Neural cell (in vitro differentiated cells): Measurements from ENCODE around the gene SMAD9. TPM values are rescaled to one million over a fixed set of nuclear protein-coding genes. Genes with fewer than 3 reads are reported as not detected.

Experiments
- H2AFZ ChIP-seq: fragments of 200-600, 300-800 bp; sonication (generic), shearing (Covaris generic); 2 replicates; pipeline ENCODE4 v1.6.0; 2014; ENCODE audit warnings: low read depth, mild to moderate bottlenecking, antibody characterized with exemption, low read length, moderate library complexity
- H3F3A ChIP-seq: fragments of 200-600 bp; shearing (Covaris generic); 2 replicates; pipeline ENCODE4 v1.6.1; 2016; ENCODE audit warnings: mild to moderate bottlenecking, moderate library complexity, mixed read lengths, antibody characterized with exemption, low read length; ENCODE audit not compliant: insufficient read depth, poor library complexity, severe bottlenecking
- H3K27ac ChIP-seq: fragments of 200-600, 300-800 bp; sonication (generic), shearing (Covaris generic); 2 replicates; pipeline ENCODE4 v1.5.1; 2014; ENCODE audit warnings: mild to moderate bottlenecking, low read length, moderate library complexity
- H3K27me3 ChIP-seq: fragments of 300-800, 200-600 bp; sonication (generic), shearing (Covaris generic); 2 replicates; pipeline ENCODE4 v1.6.0; 2014; ENCODE audit warnings: mild to moderate bottlenecking, low read depth, low read length, moderate library complexity; ENCODE audit not compliant: insufficient read depth
- H3K36me3 ChIP-seq: fragments of 300-800, 200-600 bp; sonication (generic), shearing (Covaris generic); 2 replicates; pipeline ENCODE4 v1.5.1; 2014; ENCODE audit warnings: mild to moderate bottlenecking, antibody characterized with exemption, low read length, moderate library complexity; ENCODE audit not compliant: insufficient read depth
- H3K4me2 ChIP-seq: fragments of 300-800, 200-600 bp; sonication (generic), shearing (Covaris generic); 2 replicates; pipeline ENCODE4 v1.6.0; 2014; ENCODE audit warnings: mild to moderate bottlenecking, low read length
- H3K4me3 ChIP-seq: fragments of 300-800, 200-600 bp; sonication (generic), shearing (Covaris generic); 2 replicates; pipeline ENCODE4 v1.5.1; 2014; ENCODE audit warnings: mild to moderate bottlenecking, low read length, moderate library complexity
- H3K79me2 ChIP-seq: fragments of 200-600 bp; shearing (Covaris generic); replicated peaks from 2 replicates; pipeline ENCODE4 v1.6.0; 2014; ENCODE audit warnings: mild to moderate bottlenecking, low read length, moderate library complexity; ENCODE audit not compliant: insufficient read depth
- H3K9ac ChIP-seq: fragments of 300-800, 200-600 bp; sonication (generic), shearing (Covaris generic); 2 replicates; pipeline ENCODE4 v1.6.1; 2016; ENCODE audit warnings: mild to moderate bottlenecking, low read length, mixed read lengths
- H3K9me2 ChIP-seq: fragments of 200-600 bp; shearing (Covaris generic); 2 replicates; pipeline ENCODE4 v1.6.1; 2016; ENCODE audit warnings: mild to moderate bottlenecking, low read length, mixed read lengths; ENCODE audit not compliant: insufficient read depth
- H3K9me3 ChIP-seq: fragments of 200-600, 300-800 bp; sonication (generic), shearing (Covaris generic); 2 replicates; pipeline ENCODE4 v1.6.1; 2016; ENCODE audit warnings: mild to moderate bottlenecking, mixed run types, low read length, moderate library complexity, mixed read lengths
- H4K20me1 ChIP-seq: fragments of 200-600 bp; shearing (Covaris generic); 2 replicates; pipeline ENCODE4 v1.6.1; 2016; ENCODE audit warnings: mild to moderate bottlenecking, mixed run types; ENCODE audit not compliant: insufficient read depth
- EP300 ChIP-seq: fragments of 450-650 bp; conservative IDR thresholded peaks from 2 replicates; pipeline ENCODE4 v1.6.1; 2014; ENCODE audit warnings: antibody characterized with exemption, mild to moderate bottlenecking, moderate library complexity; ENCODE audit not compliant: poor library complexity, severe bottlenecking
- EZH2 ChIP-seq: fragments of 200-600, 300-800 bp; shearing (Covaris generic), sonication (generic); IDR thresholded peaks from 2 replicates; pipeline ENCODE4 v1.6.1; 2014; ENCODE audit warnings: antibody characterized with exemption, low read length, borderline replicate concordance, mild to moderate bottlenecking; ENCODE audit not compliant: insufficient read depth, poor library complexity, severe bottlenecking
- MXI1 ChIP-seq: fragments of 450-650 bp; conservative IDR thresholded peaks from 2 replicates; pipeline ENCODE4 v1.6.1; 2014; ENCODE audit warnings: antibody characterized with exemption, mild to moderate bottlenecking; ENCODE audit not compliant: poor library complexity, severe bottlenecking
- POLR2AphosphoS5 ChIP-seq: IDR thresholded peaks from 2 replicates; pipeline ENCODE4 v1.6.1; 2012
- RAD21 ChIP-seq: fragments of 450-650 bp; conservative IDR thresholded peaks from 2 replicates; pipeline ENCODE4 v1.6.1; 2014; ENCODE audit warnings: antibody characterized with exemption, mild to moderate bottlenecking, moderate library complexity
- SMC3 ChIP-seq: fragments of 450-650 bp; conservative IDR thresholded peaks from 2 replicates; pipeline ENCODE4 v1.6.1; 2014; ENCODE audit warnings: antibody characterized with exemption, mild to moderate bottlenecking, moderate library complexity; ENCODE audit not compliant: poor library complexity
- TAF1 ChIP-seq: IDR thresholded peaks from 2 replicates; pipeline ENCODE4 v1.6.1; 2012; ENCODE audit warnings: low read depth
- polyA plus RNA-seq: library from polyadenylated mRNA; depleted of rRNA; stranded (reverse); fragments of >200 nt; gene quantifications from 2 replicates; pipeline ENCODE4 v1.2.3, GENCODE V29; 2014
- TF ChIP-seq, protein P1 (sequence below): IDR thresholded peaks from 2 replicates; pipeline ENCODE4 v1.6.1; 2012; ENCODE audit warnings: borderline replicate concordance
- TF ChIP-seq, protein P2 (sequence below): fragments of 450-650 bp; IDR thresholded peaks from 2 replicates; pipeline ENCODE4 v1.5.1; 2014; ENCODE audit warnings: antibody characterized with exemption, mild to moderate bottlenecking, moderate library complexity; ENCODE audit not compliant: poor library complexity, severe bottlenecking

SMAD9 gene
- polyA plus RNA-seq, 1 donor from 2014 or later, result 2.5 TPM

DNA sequence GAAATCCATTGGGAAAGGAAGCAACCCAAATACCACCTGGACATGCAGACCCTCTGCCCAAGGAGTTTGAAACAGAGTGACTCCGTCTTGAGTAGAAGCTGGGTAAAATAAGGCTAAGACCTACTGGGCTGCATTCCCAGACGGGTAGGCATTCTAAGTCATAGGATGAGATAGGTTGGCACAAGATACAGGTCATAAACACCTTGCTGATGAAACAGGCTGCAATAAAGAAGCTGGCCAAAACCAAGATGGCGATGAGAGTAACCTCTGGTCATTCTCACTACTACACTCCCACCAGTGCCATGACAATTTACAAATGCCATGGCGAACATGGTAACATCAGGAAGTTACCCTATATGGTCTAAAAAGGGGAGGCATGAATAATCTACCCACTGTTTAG is 60.8 kb downstream of the SMAD9 start (continued):
- no peak for TF ChIP-seq POLR2AphosphoS5
- TF ChIP-seq RAD21, result no peak
- no peak for TF ChIP-seq EP300
- TF ChIP-seq SMC3, result no peak

DNA sequence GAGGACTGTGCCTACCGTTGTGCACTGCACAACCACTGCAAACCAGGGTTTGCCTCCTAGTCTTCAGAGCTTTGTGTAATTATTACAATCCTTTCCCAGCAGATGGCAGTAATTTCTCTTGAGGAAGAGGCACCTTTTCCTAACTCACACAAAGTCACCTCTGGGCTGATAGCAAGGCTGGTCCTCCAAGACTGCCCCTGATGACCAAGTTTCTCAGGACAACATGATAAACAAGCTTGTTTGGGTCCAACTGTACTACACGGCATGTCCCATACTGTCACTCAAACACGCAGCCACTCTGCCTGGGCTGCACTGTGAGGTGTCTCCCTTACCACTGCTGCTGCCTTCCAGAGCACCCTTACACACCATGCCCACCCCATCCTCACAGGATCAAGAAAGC is 61.7 kb downstream of the SMAD9 start:
- no peak overlapping the region for H3K9ac ChIP-seq
- H3K9me3 ChIP-seq, result no peaks in the 10 kb centered on the region
- no peaks in the 10 kb centered on the region for H3K9me2 ChIP-seq
- H3K79me2 ChIP-seq, result no peaks in the 10 kb centered on the region
- H3K27me3 ChIP-seq, result no peaks in the 10 kb centered on the region
- no peak overlapping the region for H3K27ac ChIP-seq
- H4K20me1 ChIP-seq, result no peaks in the 10 kb centered on the region
- H3F3A ChIP-seq, result no peaks in the 10 kb centered on the region
- no peak overlapping the region for H3K4me3 ChIP-seq
- no peak overlapping the region for H3K4me2 ChIP-seq
- TF ChIP-seq POLR2AphosphoS5 (no peak), SMC3 (peak; percentile 75), RAD21 (peak; percentile 62)
- TF ChIP-seq, protein P1, sequence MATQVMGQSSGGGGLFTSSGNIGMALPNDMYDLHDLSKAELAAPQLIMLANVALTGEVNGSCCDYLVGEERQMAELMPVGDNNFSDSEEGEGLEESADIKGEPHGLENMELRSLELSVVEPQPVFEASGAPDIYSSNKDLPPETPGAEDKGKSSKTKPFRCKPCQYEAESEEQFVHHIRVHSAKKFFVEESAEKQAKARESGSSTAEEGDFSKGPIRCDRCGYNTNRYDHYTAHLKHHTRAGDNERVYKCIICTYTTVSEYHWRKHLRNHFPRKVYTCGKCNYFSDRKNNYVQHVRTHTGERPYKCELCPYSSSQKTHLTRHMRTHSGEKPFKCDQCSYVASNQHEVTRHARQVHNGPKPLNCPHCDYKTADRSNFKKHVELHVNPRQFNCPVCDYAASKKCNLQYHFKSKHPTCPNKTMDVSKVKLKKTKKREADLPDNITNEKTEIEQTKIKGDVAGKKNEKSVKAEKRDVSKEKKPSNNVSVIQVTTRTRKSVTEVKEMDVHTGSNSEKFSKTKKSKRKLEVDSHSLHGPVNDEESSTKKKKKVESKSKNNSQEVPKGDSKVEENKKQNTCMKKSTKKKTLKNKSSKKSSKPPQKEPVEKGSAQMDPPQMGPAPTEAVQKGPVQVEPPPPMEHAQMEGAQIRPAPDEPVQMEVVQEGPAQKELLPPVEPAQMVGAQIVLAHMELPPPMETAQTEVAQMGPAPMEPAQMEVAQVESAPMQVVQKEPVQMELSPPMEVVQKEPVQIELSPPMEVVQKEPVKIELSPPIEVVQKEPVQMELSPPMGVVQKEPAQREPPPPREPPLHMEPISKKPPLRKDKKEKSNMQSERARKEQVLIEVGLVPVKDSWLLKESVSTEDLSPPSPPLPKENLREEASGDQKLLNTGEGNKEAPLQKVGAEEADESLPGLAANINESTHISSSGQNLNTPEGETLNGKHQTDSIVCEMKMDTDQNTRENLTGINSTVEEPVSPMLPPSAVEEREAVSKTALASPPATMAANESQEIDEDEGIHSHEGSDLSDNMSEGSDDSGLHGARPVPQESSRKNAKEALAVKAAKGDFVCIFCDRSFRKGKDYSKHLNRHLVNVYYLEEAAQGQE, result no peak
- TF ChIP-seq, protein P2, sequence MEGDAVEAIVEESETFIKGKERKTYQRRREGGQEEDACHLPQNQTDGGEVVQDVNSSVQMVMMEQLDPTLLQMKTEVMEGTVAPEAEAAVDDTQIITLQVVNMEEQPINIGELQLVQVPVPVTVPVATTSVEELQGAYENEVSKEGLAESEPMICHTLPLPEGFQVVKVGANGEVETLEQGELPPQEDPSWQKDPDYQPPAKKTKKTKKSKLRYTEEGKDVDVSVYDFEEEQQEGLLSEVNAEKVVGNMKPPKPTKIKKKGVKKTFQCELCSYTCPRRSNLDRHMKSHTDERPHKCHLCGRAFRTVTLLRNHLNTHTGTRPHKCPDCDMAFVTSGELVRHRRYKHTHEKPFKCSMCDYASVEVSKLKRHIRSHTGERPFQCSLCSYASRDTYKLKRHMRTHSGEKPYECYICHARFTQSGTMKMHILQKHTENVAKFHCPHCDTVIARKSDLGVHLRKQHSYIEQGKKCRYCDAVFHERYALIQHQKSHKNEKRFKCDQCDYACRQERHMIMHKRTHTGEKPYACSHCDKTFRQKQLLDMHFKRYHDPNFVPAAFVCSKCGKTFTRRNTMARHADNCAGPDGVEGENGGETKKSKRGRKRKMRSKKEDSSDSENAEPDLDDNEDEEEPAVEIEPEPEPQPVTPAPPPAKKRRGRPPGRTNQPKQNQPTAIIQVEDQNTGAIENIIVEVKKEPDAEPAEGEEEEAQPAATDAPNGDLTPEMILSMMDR, result peak; percentile 64
- no peak overlapping the region for H2AFZ ChIP-seq
- H3K36me3 ChIP-seq, result no peaks in the 10 kb centered on the region

DNA sequence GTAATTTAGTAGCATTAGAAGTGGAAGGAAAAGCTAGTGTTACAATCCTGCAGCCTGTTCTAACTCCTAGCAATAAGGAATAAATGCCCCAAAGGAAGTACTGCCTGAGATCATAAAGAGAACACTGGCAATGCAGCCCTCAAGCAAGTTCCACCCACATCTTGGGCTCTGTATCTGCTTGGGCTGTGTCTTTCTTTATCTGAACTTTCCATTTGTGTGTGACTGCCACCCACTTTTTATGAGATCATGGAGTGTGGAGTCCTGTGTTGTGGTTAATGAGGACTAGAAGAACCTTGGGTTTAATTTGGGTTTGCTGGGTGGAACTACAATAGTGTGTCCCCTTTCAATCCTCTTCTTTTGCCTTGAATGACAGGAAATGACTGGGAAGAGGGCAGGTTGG is 62.8 kb downstream of the SMAD9 start:
- no peak for TF ChIP-seq MXI1
- Histone ChIP-seq H3K27ac (no peak overlapping the region), H2AFZ (no peak overlapping the region), H3K4me2 (no peak overlapping the region), H3F3A (no peaks in the 10 kb centered on the region), H3K9me3 (no peaks in the 10 kb centered on the region), H3K4me3 (no peak overlapping the region), H4K20me1 (no peaks in the 10 kb centered on the region), H3K27me3 (no peaks in the 10 kb centered on the region), H3K9me2 (no peaks in the 10 kb centered on the region), H3K79me2 (no peaks in the 10 kb centered on the region), H3K9ac (no peak overlapping the region), H3K36me3 (no peaks in the 10 kb centered on the region)

DNA sequence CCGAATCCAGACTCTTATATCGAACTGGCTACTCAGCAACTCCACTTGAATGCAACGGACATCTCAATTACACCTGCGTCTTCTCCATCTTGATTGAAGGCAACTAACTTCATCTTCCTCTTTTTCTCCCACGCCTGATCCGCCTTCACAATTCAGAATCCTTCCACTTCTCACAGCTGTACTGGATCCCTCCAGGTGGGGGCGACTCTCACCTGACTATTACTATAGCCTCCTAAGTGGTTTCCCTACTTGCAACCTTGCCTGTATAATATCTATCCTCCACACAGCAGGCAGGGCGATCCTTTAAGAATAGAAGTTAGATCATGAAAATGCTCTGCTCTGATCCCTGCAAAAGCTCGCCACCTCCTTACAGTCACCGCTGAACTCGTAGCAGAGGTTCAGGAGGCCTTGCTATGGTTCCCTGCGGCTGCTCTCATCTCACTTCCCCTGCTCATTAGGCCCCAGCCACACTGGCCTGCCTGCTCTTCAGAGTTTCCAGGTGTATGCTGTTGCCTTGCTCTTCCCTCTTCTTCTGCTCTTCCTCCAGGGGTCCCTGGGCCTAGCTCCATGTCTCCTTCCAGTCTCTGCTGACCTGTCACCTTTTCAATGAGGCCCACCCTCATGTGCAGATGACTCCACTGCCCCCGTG is 69.1 kb downstream of the SMAD9 start:
- no peaks in the 10 kb centered on the region for H3K9me2 ChIP-seq
- H3K27me3 ChIP-seq, result no peaks in the 10 kb centered on the region
- H3K4me2 ChIP-seq, result no peak overlapping the region
- H3F3A ChIP-seq, result no peaks in the 10 kb centered on the region
- no peak overlapping the region for H3K4me3 ChIP-seq
- H4K20me1 ChIP-seq, result no peaks in the 10 kb centered on the region
- H3K27ac ChIP-seq, result no peak overlapping the region
- no peaks in the 10 kb centered on the region for H3K9me3 ChIP-seq
- no peaks in the 10 kb centered on the region for H3K36me3 ChIP-seq
- no peak overlapping the region for H2AFZ ChIP-seq
- no peaks in the 10 kb centered on the region for H3K79me2 ChIP-seq
- no peak overlapping the region for H3K9ac ChIP-seq
- no peak for TF ChIP-seq EP300
- TF ChIP-seq MXI1, result no peak
- TF ChIP-seq TAF1, result no peak
- TF ChIP-seq SMC3, result no peak
- TF ChIP-seq, protein P1, result no peak
- TF ChIP-seq POLR2AphosphoS5, result no peak
- TF ChIP-seq EZH2, result no peak
- no peak for TF ChIP-seq RAD21
